Activated CD8-positive, alpha-beta T cell treated with anti-CD3 and anti-CD28 coated beads, Interleukin-2, amount 10 ng/mL, durations not matched to agents 7 days and 5 days (primary cell): ENCODE results near the gene E2F2. TPM values are rescaled to one million over a fixed set of nuclear protein-coding genes. Genes with fewer than 3 reads are reported as not detected.
"Not testable (repeated sequence)": the region's sequence is repeated elsewhere in the genome, so short reads cannot be mapped to it uniquely, and the experiment has no call there.

Experiments
- ATAC-seq: fragments of 150-1000 bp; cut with Tn5 transposase; one replicate; pipeline ENCODE4 v1.10.0; 2021; ENCODE audit warnings: moderate library complexity
- CTCF ChIA-PET: fragments of 350-600 bp; sonication (Branson Sonifier 250); formaldehyde crosslinking; loops from one replicate; lab custom pipeline; 2021; ENCODE audit warnings: antibody characterized with exemption; lab: Charles Lee
- POLR2A ChIA-PET: fragments of 350-600 bp; sonication (Branson Sonifier 250); formaldehyde crosslinking; loops from one replicate; lab custom pipeline; 2021; ENCODE audit warnings: antibody characterized with exemption; lab: Charles Lee
- DNase-seq: peaks from one replicate; pipeline ENCODE4 v3.0.0-alpha.2; 2020
- H3K27ac Mint-ChIP-seq: one replicate; pipeline ENCODE4 v1.8.0; 2021; ENCODE audit warnings: mild to moderate bottlenecking, mixed read lengths
- H3K27me3 Mint-ChIP-seq: one replicate; pipeline ENCODE4 v1.8.0; 2021; ENCODE audit warnings: low read depth, mixed read lengths
- H3K36me3 Mint-ChIP-seq: one replicate; pipeline ENCODE4 v1.8.0; 2021; ENCODE audit warnings: low read depth, mixed read lengths
- H3K4me1 Mint-ChIP-seq: one replicate; pipeline ENCODE4 v1.8.0; 2021; ENCODE audit warnings: low read depth, mixed read lengths
- H3K4me3 Mint-ChIP-seq: one replicate; pipeline ENCODE4 v1.8.0; 2021; ENCODE audit warnings: mild to moderate bottlenecking, mixed read lengths
- H3K9me3 Mint-ChIP-seq: one replicate; pipeline ENCODE4 v1.8.0; 2022; ENCODE audit warnings: mixed read lengths; ENCODE audit not compliant: insufficient read depth
- total RNA-seq, 2 experiments: library from RNA; stranded (reverse); gene quantifications; one replicate each; pipeline ENCODE4 v1.2.3, GENCODE V29; 2021

E2F2 gene
- total RNA-seq, 2 experiments from 2014 or later, result 75.0 to 80.3 TPM

- H3K36me3 Mint-ChIP-seq, result no peaks in the 10 kb centered on the region
- H3K4me3 Mint-ChIP-seq, result no peak overlapping the region
- ATAC-seq, result no peak
- H3K27me3 Mint-ChIP-seq, result peaks cover 11% of the 10 kb centered on the region
- no peaks in the 10 kb centered on the region for H3K9me3 Mint-ChIP-seq
- DNase-seq, result no peak
- POLR2A ChIA-PET, result interaction anchor here (0.9 to 1.8 kb wide), 7 partner anchors 10 to 195 kb away, joined by 3 to 15 read pairs (median 4); partner anchors contain the start of genes E2F2 and RPL11
- H3K4me1 Mint-ChIP-seq, result peaks cover 2% of the 10 kb centered on the region
- H3K27ac Mint-ChIP-seq, result no peak overlapping the region
- CTCF ChIA-PET, result interaction anchor here (0.6 to 9.2 kb wide), 55 partner anchors 10 to 396 kb away, joined by 3 to 262 read pairs (median 5); partner anchors contain the start of genes ASAP3, E2F2, ELOA and PITHD1
Observed at GRCh38 chr1:23496490-23497181, 34.4 kb downstream of the E2F2 start.

DNA sequence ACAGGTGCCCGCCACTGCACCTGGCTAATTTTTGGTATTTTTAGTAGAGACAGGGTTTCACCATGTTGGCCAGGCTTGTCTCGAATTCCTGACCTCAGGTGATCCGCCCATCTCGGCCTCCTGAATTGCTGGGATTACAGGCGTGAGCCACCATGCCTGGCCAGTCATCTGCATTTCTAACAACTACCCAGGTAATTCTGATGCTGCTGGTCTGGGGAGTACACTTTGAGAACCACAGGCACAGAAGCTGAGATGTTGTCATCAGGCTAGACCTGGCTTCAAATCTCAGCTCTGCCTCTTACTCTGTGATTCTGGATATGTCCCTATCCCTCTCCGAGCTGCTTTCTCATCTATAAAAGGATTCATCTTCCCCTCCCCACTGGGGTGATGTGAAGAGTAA, 36.2 kb downstream of the E2F2 start:
- ATAC-seq, H3K27ac Mint-ChIP-seq, H3K36me3 Mint-ChIP-seq, H3K4me1 Mint-ChIP-seq, H3K4me3 Mint-ChIP-seq, DNase-seq, POLR2A ChIA-PET, H3K9me3 Mint-ChIP-seq: not testable (repeated sequence)
- CTCF ChIA-PET, result interaction anchor here (1.2 to 9.2 kb wide), 10 partner anchors 10 to 170 kb away, joined by 3 to 262 read pairs (median 30); partner anchors contain the start of genes ASAP3, E2F2 and HNRNPR
- H3K27me3 Mint-ChIP-seq, result peaks cover 17% of the 10 kb centered on the region

DNA sequence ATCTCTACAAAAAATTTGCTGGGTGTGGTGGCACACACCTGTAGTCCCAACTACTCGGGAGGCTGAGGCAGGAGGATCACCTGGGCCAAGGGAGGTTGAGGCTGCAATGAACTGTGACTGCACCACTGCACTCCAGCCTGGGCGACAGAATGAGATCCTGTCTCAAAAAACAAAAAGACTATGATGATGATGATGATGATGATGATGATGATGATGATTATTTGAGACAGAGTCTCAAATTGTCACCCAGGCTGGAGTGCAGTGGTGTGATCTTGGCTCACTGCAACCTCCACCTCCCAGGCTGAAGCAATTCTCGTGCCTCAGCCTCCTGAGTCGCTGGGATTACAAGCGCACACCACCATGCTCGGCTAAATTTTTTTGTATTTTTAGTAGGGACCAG, 38.3 kb downstream of the E2F2 start:
- CTCF ChIA-PET, result interaction anchor here (1.5 kb wide), 1 partner anchor 47 kb away, joined by 11 read pairs; no protein-coding TSS in a partner anchor
- H3K4me1 Mint-ChIP-seq, H3K4me3 Mint-ChIP-seq, H3K9me3 Mint-ChIP-seq, DNase-seq, H3K27ac Mint-ChIP-seq, H3K36me3 Mint-ChIP-seq, ATAC-seq: not testable (repeated sequence)
- POLR2A ChIA-PET, result interaction anchor here (0.6 kb wide), 1 partner anchor 8 kb away, joined by 3 read pairs; no protein-coding TSS in a partner anchor
- peaks cover 22% of the 10 kb centered on the region for H3K27me3 Mint-ChIP-seq

- no peak overlapping the region for H3K4me3 Mint-ChIP-seq
- peaks cover 24% of the 10 kb centered on the region for H3K27me3 Mint-ChIP-seq
- ATAC-seq (no peak), DNase-seq (no peak)
- H3K9me3 Mint-ChIP-seq, result no peaks in the 10 kb centered on the region
- no peak overlapping the region for H3K27ac Mint-ChIP-seq
- ChIA-PET CTCF (no interaction called here), POLR2A (no interaction called here)
- peaks cover 2% of the 10 kb centered on the region for H3K4me1 Mint-ChIP-seq
- H3K36me3 Mint-ChIP-seq, result no peaks in the 10 kb centered on the region
Observed at GRCh38 chr1:23492132-23492720, 38.8 kb downstream of the E2F2 start.

GRCh38 chr1:23489842-23490241, 41.2 kb downstream of the E2F2 start:
- ChIA-PET CTCF (no interaction called here), POLR2A (no interaction called here)

GRCh38 chr1:23485002-23485332, 46.1 kb downstream of the E2F2 start:
- Mint-ChIP-seq H3K27ac (no peak overlapping the region), H3K4me3 (peak overlapping the region; percentile 79), H3K4me1 (peaks cover 17% of the 10 kb centered on the region), H3K9me3 (no peaks in the 10 kb centered on the region), H3K36me3 (peaks cover 3% of the 10 kb centered on the region), H3K27me3 (peaks cover 56% of the 10 kb centered on the region)
- CTCF ChIA-PET, result interaction anchor here (0.8 to 5.3 kb wide), 4 partner anchors 12 to 152 kb away, joined by 3 to 55 read pairs (median 8); no protein-coding TSS in a partner anchor
- DNase-seq (no peak), ATAC-seq (no peak)
- POLR2A ChIA-PET, result interaction anchor here (0.9 to 1.7 kb wide), 4 partner anchors 8 to 207 kb away, joined by 3 to 4 read pairs (median 3); partner anchors contain the start of gene RPL11

More at GRCh38 chr1:23489842-23490241, 41.2 kb downstream of the E2F2 start:
- peaks cover 40% of the 10 kb centered on the region for H3K27me3 Mint-ChIP-seq
- peaks cover 4% of the 10 kb centered on the region for H3K4me1 Mint-ChIP-seq
- no peak overlapping the region for H3K4me3 Mint-ChIP-seq
- no peak for ATAC-seq
- DNase-seq, result no peak
- no peak overlapping the region for H3K27ac Mint-ChIP-seq
- H3K9me3 Mint-ChIP-seq, result no peaks in the 10 kb centered on the region
- H3K36me3 Mint-ChIP-seq, result no peaks in the 10 kb centered on the region

- Mint-ChIP-seq H3K36me3 (peaks cover 3% of the 10 kb centered on the region), H3K4me1 (peaks cover 17% of the 10 kb centered on the region), H3K27ac (peak overlapping the region; percentile 79), H3K9me3 (no peaks in the 10 kb centered on the region), H3K4me3 (peak overlapping the region; percentile 79), H3K27me3 (peaks cover 58% of the 10 kb centered on the region)
- CTCF ChIA-PET, result interaction anchor here (0.8 to 5.3 kb wide), 5 partner anchors 12 to 153 kb away, joined by 3 to 55 read pairs (median 5); no protein-coding TSS in a partner anchor
- ATAC-seq, result peak; percentile 91
- POLR2A ChIA-PET, result interaction anchor here (1.0 to 1.7 kb wide), 3 partner anchors 9 to 44 kb away, joined by 3 to 4 read pairs (median 3); no protein-coding TSS in a partner anchor
- peak; percentile 95 for DNase-seq
Observed at GRCh38 chr1:23484253-23485001, 46.6 kb downstream of the E2F2 start.

DNA sequence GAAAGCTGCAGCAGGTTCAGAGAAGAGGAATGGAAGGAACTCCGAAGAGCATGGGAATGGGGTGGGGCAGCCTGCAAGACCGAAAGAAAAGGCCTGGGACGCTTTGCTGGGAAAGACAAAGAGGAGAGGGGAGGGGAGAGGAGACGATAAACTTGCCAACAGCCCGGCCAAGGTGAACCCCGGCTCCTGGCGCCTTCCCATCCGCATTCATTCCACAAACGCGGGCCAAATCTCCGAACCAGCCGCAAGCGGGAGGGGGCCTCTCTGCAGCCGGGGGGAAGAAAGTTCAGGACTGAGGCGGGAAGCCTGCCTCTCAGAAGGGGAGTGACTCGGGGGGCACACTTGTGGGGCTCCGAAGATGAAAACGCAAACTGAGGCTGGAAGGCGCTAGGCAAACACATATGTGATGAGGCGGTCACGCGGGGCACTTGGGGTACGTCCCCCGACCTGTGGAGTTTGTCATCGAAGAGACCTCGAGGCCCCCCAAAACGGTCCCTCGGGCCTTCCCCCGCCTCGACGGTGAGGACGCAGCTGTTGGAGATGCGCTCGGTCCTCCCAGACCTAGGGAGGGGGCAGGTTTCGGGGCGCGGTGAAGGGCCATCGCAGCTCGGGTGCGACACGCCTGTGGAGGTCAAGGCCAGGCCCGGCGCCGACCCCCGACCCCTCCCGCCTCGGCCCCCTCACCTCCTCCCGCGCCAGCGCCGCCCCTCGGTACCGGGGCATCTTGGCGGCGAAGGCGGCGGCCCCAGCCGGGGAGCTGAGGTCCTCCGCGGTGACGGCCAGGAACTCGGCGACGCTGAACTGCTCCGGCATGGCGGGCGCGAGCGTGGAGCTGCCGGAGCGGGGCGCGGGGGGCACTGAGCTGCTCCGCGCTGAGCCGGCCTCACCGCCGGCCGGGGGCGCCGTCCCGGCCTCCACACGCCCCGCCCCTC, 47.4 kb downstream of the E2F2 start, which contains the start of gene ASAP3:
Gene ASAP3, minus strand, starts transcription at position 859 of the 932 bp plus-strand sequence. Its CDS starts 46 bp downstream, at position 813.
- Mint-ChIP-seq H3K4me1 (peaks cover 17% of the 10 kb centered on the region), H3K4me3 (peak within 1 kb of the TSS; percentile 79), H3K36me3 (peaks cover 3% of the 10 kb centered on the region), H3K27me3 (peaks cover 63% of the 10 kb centered on the region), H3K27ac (peak within 1 kb of the TSS; percentile 79), H3K9me3 (no peaks in the 10 kb centered on the region)
- CTCF ChIA-PET, result interaction anchor here (1.3 to 5.3 kb wide), 4 partner anchors 13 to 154 kb away, joined by 3 to 55 read pairs (median 8); no protein-coding TSS in a partner anchor
- ATAC-seq (peak; percentile 70), DNase-seq (no peak)
- POLR2A ChIA-PET, result interaction anchor here (0.6 to 1.7 kb wide), 2 partner anchors 45 to 442 kb away, joined by 3 to 4 read pairs; no protein-coding TSS in a partner anchor

DNA sequence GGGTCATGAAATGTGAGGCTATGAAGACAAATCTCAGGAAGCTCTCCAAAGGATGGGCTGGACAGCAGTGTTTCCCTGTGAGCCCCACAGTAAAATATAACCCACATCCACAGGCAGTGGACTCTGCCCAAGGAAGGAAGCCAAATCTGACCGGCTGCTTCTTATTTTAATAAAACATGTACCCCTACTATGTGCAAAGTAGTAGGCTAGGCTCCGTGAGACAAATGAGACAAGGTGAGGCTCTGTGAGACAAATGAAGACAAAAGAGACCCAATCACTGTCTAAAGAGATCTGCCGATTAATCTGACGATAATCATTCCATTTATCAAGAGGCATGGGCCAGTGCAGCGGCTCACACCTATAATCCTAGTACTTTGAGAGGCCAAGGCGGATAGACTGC, 49.1 kb downstream of the E2F2 start:
- no peak for DNase-seq
- H3K36me3 Mint-ChIP-seq, result peaks cover 3% of the 10 kb centered on the region
- H3K9me3 Mint-ChIP-seq, result no peaks in the 10 kb centered on the region
- no peak overlapping the region for H3K27ac Mint-ChIP-seq
- H3K4me1 Mint-ChIP-seq, result peaks cover 17% of the 10 kb centered on the region
- ATAC-seq, result no peak
- POLR2A ChIA-PET, result no interaction called here
- H3K27me3 Mint-ChIP-seq, result peaks cover 59% of the 10 kb centered on the region
- H3K4me3 Mint-ChIP-seq, result no peak overlapping the region
- CTCF ChIA-PET, result interaction anchor here (1.1 kb wide), 1 partner anchor 15 kb away, joined by 5 read pairs; no protein-coding TSS in a partner anchor

- H3K4me3 Mint-ChIP-seq, result no peak overlapping the region
- ChIA-PET CTCF (interaction anchor here (1.1 to 1.2 kb wide), 2 partner anchors 16 to 77 kb away, joined by 3 to 5 read pairs; no protein-coding TSS in a partner anchor), POLR2A (no interaction called here)
- no peaks in the 10 kb centered on the region for H3K9me3 Mint-ChIP-seq
- peaks cover 58% of the 10 kb centered on the region for H3K27me3 Mint-ChIP-seq
- ATAC-seq, result no peak
- no peak overlapping the region for H3K27ac Mint-ChIP-seq
- H3K4me1 Mint-ChIP-seq, result peaks cover 17% of the 10 kb centered on the region
- H3K36me3 Mint-ChIP-seq, result peaks cover 3% of the 10 kb centered on the region
- no peak for DNase-seq
Observed at GRCh38 chr1:23481026-23481597, 49.9 kb downstream of the E2F2 start.
